ENCODE results near the gene NFS1.
A peak's percentile ranks its signal among the peaks of the same experiment; 100 is the strongest.

Gene NFS1

GRCh38 chr20:35711588-35712209 is 12.5 kb upstream of the NFS1 start:
- Histone ChIP-seq H3K4ac (ENCODE audit: low read depth, low read length) (no peak overlapping the region), H3K27ac (ENCODE audit: low read depth, low read length) (no peak overlapping the region), H3K23ac (ENCODE audit: low read length) (no peak overlapping the region), H3K4me2 (ENCODE audit: low read length) (no peak overlapping the region), H3K18ac (ENCODE audit: low read length) (no peak overlapping the region), H3K4me1 (ENCODE audit: control insufficient read depth, low read depth, low read length) (no peaks in the 10 kb centered on the region), H2BK5ac (ENCODE audit: low read length) (no peak overlapping the region), H4K5ac (ENCODE audit: low read length) (no peak overlapping the region), H3K9ac (ENCODE audit: low read length) (no peak overlapping the region), H3K79me2 (ENCODE audit: control insufficient read depth, insufficient read depth, low read length) (peaks cover 11% of the 10 kb centered on the region), H2BK15ac (replicated peaks; ENCODE audit: low read depth) (no peak overlapping the region), H3K4me3 (ENCODE audit: low read length) (no peak overlapping the region), H3K79me1 (ENCODE audit: low read length) (peaks cover 9% of the 10 kb centered on the region), H3K56ac (ENCODE audit: low read length) (no peak overlapping the region), H2AK5ac (ENCODE audit: low read length) (no peak overlapping the region), H3K27me3 (ENCODE audit: insufficient read depth, low read length, poor library complexity) (no peaks in the 10 kb centered on the region), H4K8ac (ENCODE audit: low read depth, low read length) (peak overlapping the region; percentile 13), H2BK120ac (ENCODE audit: low read depth, low read length) (no peak overlapping the region), H3K36me3 (ENCODE audit: control insufficient read depth, insufficient read depth, low read length) (peaks cover 20% of the 10 kb centered on the region)
- WGBS (ENCODE audit: extremely low coverage, insufficient coverage, low lambda C conversion rate), result no CpG with 5 or more reads among the region's 6 CpGs
- no peak for DNase-seq

DNA sequence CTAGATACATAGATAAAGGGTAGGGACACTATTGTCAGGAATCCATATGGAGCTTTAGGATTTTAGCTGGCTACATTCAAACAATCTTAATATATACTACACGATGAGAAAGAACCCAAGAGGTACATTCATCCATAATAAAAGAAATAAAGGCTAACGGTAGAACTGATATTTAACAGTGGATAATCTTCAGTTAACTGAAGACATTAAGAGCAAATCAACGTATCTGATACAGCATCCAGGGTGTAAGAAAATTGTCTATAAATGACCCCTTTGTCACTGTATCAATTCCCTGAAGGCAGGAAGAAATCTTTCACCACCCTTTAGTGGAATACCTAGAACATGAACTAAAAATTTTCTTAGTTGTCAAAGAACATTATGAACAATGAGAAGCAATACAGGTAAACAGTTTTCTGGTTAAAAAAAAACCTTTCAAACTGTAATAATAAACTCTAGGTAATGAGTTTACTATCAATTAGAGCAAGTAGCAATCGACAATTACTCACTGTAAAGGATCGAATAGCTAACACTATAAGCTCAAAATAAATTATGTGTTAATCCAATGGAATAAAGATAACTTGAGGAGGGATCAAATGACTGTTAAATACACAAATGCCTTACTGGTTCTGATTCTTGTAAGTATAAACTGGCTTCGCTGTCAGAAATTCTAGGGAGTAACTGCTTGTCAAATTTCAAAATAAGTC is 11.9 kb upstream of the NFS1 start:
- H3K4me1 ChIP-seq (ENCODE audit: control insufficient read depth, low read depth, low read length), result no peaks in the 10 kb centered on the region
- no peak overlapping the region for H2BK5ac ChIP-seq (ENCODE audit: low read length)
- no peak overlapping the region for H3K4me3 ChIP-seq (ENCODE audit: low read length)
- no peak overlapping the region for H3K56ac ChIP-seq (ENCODE audit: low read length)
- no peak for DNase-seq
- WGBS (ENCODE audit: extremely low coverage, insufficient coverage, low lambda C conversion rate), result no CpG with 5 or more reads among the region's 6 CpGs
- H3K36me3 ChIP-seq (ENCODE audit: control insufficient read depth, insufficient read depth, low read length), result peaks cover 17% of the 10 kb centered on the region
- no peak overlapping the region for H4K5ac ChIP-seq (ENCODE audit: low read length)
- no peak overlapping the region for H3K4ac ChIP-seq (ENCODE audit: low read depth, low read length)
- H3K23ac ChIP-seq (ENCODE audit: low read length), result no peak overlapping the region
- H3K27me3 ChIP-seq (ENCODE audit: insufficient read depth, low read length, poor library complexity), result no peaks in the 10 kb centered on the region
- H3K79me2 ChIP-seq (ENCODE audit: control insufficient read depth, insufficient read depth, low read length), result peaks cover 9% of the 10 kb centered on the region
- H3K27ac ChIP-seq (ENCODE audit: low read depth, low read length), result no peak overlapping the region
- H3K18ac ChIP-seq (ENCODE audit: low read length), result no peak overlapping the region
- H2BK120ac ChIP-seq (ENCODE audit: low read depth, low read length), result no peak overlapping the region
- no peak overlapping the region for H2BK15ac ChIP-seq (replicated peaks; ENCODE audit: low read depth)
- no peak overlapping the region for H3K9ac ChIP-seq (ENCODE audit: low read length)
- no peak overlapping the region for H3K4me2 ChIP-seq (ENCODE audit: low read length)
- H3K79me1 ChIP-seq (ENCODE audit: low read length), result peaks cover 7% of the 10 kb centered on the region
- no peak overlapping the region for H2AK5ac ChIP-seq (ENCODE audit: low read length)
- no peak overlapping the region for H4K8ac ChIP-seq (ENCODE audit: low read depth, low read length)

- no peak overlapping the region for H3K9ac ChIP-seq (ENCODE audit: low read length)
- H3K23ac ChIP-seq (ENCODE audit: low read length), result no peak overlapping the region
- H3K4me2 ChIP-seq (ENCODE audit: low read length), result no peak overlapping the region
- H3K18ac ChIP-seq (ENCODE audit: low read length), result no peak overlapping the region
- no peak overlapping the region for H4K8ac ChIP-seq (ENCODE audit: low read depth, low read length)
- H4K5ac ChIP-seq (ENCODE audit: low read length), result no peak overlapping the region
- no peak overlapping the region for H3K4me3 ChIP-seq (ENCODE audit: low read length)
- no peak overlapping the region for H2AK5ac ChIP-seq (ENCODE audit: low read length)
- no peak overlapping the region for H2BK15ac ChIP-seq (replicated peaks; ENCODE audit: low read depth)
- no peaks in the 10 kb centered on the region for H3K4me1 ChIP-seq (ENCODE audit: control insufficient read depth, low read depth, low read length)
- H3K4ac ChIP-seq (ENCODE audit: low read depth, low read length), result no peak overlapping the region
- no peak overlapping the region for H3K27ac ChIP-seq (ENCODE audit: low read depth, low read length)
- no peak overlapping the region for H2BK120ac ChIP-seq (ENCODE audit: low read depth, low read length)
- H3K56ac ChIP-seq (ENCODE audit: low read length), result no peak overlapping the region
- peaks cover 6% of the 10 kb centered on the region for H3K79me2 ChIP-seq (ENCODE audit: control insufficient read depth, insufficient read depth, low read length)
- peaks cover 16% of the 10 kb centered on the region for H3K36me3 ChIP-seq (ENCODE audit: control insufficient read depth, insufficient read depth, low read length)
- DNase-seq, result no peak
- H3K27me3 ChIP-seq (ENCODE audit: insufficient read depth, low read length, poor library complexity), result no peaks in the 10 kb centered on the region
- peaks cover 5% of the 10 kb centered on the region for H3K79me1 ChIP-seq (ENCODE audit: low read length)
- no peak overlapping the region for H2BK5ac ChIP-seq (ENCODE audit: low read length)
Measured at GRCh38 chr20:35710039-35710438, 10.9 kb upstream of the NFS1 start.

DNA sequence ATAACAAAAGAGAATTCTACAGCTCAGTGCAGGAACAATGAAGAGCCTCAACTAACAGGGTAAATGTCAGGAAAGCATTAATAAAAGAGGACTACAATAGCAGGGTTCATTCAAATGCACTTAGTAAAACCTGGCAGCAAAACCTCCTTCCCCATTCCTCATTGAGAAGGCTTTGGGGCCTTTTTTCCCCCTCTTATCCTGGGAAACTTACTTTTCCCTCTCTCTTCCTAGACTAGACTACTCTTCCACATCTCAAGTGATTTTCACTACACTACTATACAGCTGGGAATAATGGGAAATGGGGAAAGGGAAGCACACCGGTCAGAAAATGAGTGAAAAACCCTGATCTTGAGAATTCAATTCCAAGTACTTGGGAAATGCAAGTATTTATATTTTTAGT is 10.1 kb upstream of the NFS1 start:
- no peak overlapping the region for H3K9ac ChIP-seq (ENCODE audit: low read length)
- no peak overlapping the region for H2BK5ac ChIP-seq (ENCODE audit: low read length)
- H3K56ac ChIP-seq (ENCODE audit: low read length), result no peak overlapping the region
- H3K4me3 ChIP-seq (ENCODE audit: low read length), result no peak overlapping the region
- H3K27ac ChIP-seq (ENCODE audit: low read depth, low read length), result no peak overlapping the region
- H3K36me3 ChIP-seq (ENCODE audit: control insufficient read depth, insufficient read depth, low read length), result peaks cover 16% of the 10 kb centered on the region
- H3K23ac ChIP-seq (ENCODE audit: low read length), result no peak overlapping the region
- H3K18ac ChIP-seq (ENCODE audit: low read length), result no peak overlapping the region
- no peak overlapping the region for H2AK5ac ChIP-seq (ENCODE audit: low read length)
- H3K79me2 ChIP-seq (ENCODE audit: control insufficient read depth, insufficient read depth, low read length), result peaks cover 6% of the 10 kb centered on the region
- H2BK15ac ChIP-seq (replicated peaks; ENCODE audit: low read depth), result no peak overlapping the region
- H2BK120ac ChIP-seq (ENCODE audit: low read depth, low read length), result no peak overlapping the region
- no peak overlapping the region for H4K8ac ChIP-seq (ENCODE audit: low read depth, low read length)
- WGBS (ENCODE audit: extremely low coverage, insufficient coverage, low lambda C conversion rate), result no CpG with 5 or more reads among the region's 1 CpG
- peaks cover 5% of the 10 kb centered on the region for H3K79me1 ChIP-seq (ENCODE audit: low read length)
- H3K4me1 ChIP-seq (ENCODE audit: control insufficient read depth, low read depth, low read length), result no peaks in the 10 kb centered on the region
- H3K4ac ChIP-seq (ENCODE audit: low read depth, low read length), result no peak overlapping the region
- H3K4me2 ChIP-seq (ENCODE audit: low read length), result no peak overlapping the region
- DNase-seq, result no peak
- H4K5ac ChIP-seq (ENCODE audit: low read length), result no peak overlapping the region
- no peaks in the 10 kb centered on the region for H3K27me3 ChIP-seq (ENCODE audit: insufficient read depth, low read length, poor library complexity)

- Histone ChIP-seq H3K27me3 (ENCODE audit: insufficient read depth, low read length, poor library complexity) (no peaks in the 10 kb centered on the region), H2AK5ac (ENCODE audit: low read length) (no peak overlapping the region), H3K23ac (ENCODE audit: low read length) (no peak overlapping the region), H3K4ac (ENCODE audit: low read depth, low read length) (no peak overlapping the region), H3K79me2 (ENCODE audit: control insufficient read depth, insufficient read depth, low read length) (peaks cover 6% of the 10 kb centered on the region), H4K5ac (ENCODE audit: low read length) (no peak overlapping the region), H3K79me1 (ENCODE audit: low read length) (peaks cover 3% of the 10 kb centered on the region), H3K56ac (ENCODE audit: low read length) (no peak overlapping the region), H3K27ac (ENCODE audit: low read depth, low read length) (no peak overlapping the region), H3K4me3 (ENCODE audit: low read length) (no peak overlapping the region), H2BK15ac (replicated peaks; ENCODE audit: low read depth) (no peak overlapping the region), H4K8ac (ENCODE audit: low read depth, low read length) (no peak overlapping the region), H3K18ac (ENCODE audit: low read length) (no peak overlapping the region), H3K4me2 (ENCODE audit: low read length) (no peak overlapping the region), H3K36me3 (ENCODE audit: control insufficient read depth, insufficient read depth, low read length) (peaks cover 13% of the 10 kb centered on the region), H3K9ac (ENCODE audit: low read length) (no peak overlapping the region), H2BK120ac (ENCODE audit: low read depth, low read length) (no peak overlapping the region), H2BK5ac (ENCODE audit: low read length) (no peak overlapping the region), H3K4me1 (ENCODE audit: control insufficient read depth, low read depth, low read length) (no peaks in the 10 kb centered on the region)
- DNase-seq, result no peak
- no CpG with 5 or more reads among the region's 1 CpG for WGBS (ENCODE audit: extremely low coverage, insufficient coverage, low lambda C conversion rate)
Measured at GRCh38 chr20:35708502-35708901, 9.3 kb upstream of the NFS1 start.
